ENCODE measurements around the gene COL9A1.

COL9A1 gene

GRCh38 chr6:70168681-70169377, 134.1 kb downstream of the COL9A1 start:
- DNase-seq: no peak
